K562 (cell line): ENCODE measurements around the gene NDUFS8. TPM values are rescaled to one million over a fixed set of nuclear protein-coding genes. Genes with fewer than 3 reads are reported as not detected.

Source experiments
- ARID3A ChIP-seq: IDR thresholded peaks from 2 replicates; pipeline ENCODE4 v1.6.1; 2012; ENCODE audit warnings: low read depth, low read length, improper control_type of control experiment, borderline replicate concordance
- ATF4 ChIP-seq: fragments of 450-650 bp; formaldehyde crosslinking; IDR thresholded peaks from 2 replicates; pipeline ENCODE4 v1.4.0; 2022; ENCODE audit warnings: mild to moderate bottlenecking, moderate library complexity
- CBX2 ChIP-seq: fragments of 200-600 bp; sonication (generic); IDR thresholded peaks from one replicate; pipeline ENCODE4 v1.6.1; 2012; ENCODE audit warnings: mild to moderate bottlenecking, low read length, inconsistent platforms; ENCODE audit not compliant: insufficient read depth, poor library complexity, severe bottlenecking
- JUN ChIP-seq, 2 experiments: sonication (generic) in 1 of 2; formaldehyde crosslinking in 1 of 2; IDR thresholded peaks; 2 replicates each; pipeline versions ENCODE4 v1.6.1 to v1.8.0; 2012 to 2022; ENCODE audit warnings: borderline replicate concordance in 2 of 2, mild to moderate bottlenecking in 2 of 2, improper control_type of control experiment in 1 of 2, low read depth in 1 of 2, low read length in 1 of 2, missing genetic modification reagents in 1 of 2
- MCM5 ChIP-seq: fragments of 450-650 bp; IDR thresholded peaks from 2 replicates; pipeline ENCODE4 v1.6.1; 2016; ENCODE audit warnings: low read depth
- MEF2D ChIP-seq: conservative IDR thresholded peaks from 2 replicates; pipeline ENCODE4 v1.6.1; 2016; ENCODE audit warnings: low read depth, missing genetic modification characterization, missing compliant biosample characterization
- POLR2G ChIP-seq: fragments of 200-400 bp; formaldehyde crosslinking; IDR thresholded peaks from 2 replicates; pipeline ENCODE4 v1.6.1; 2017; ENCODE audit warnings: low read depth, mild to moderate bottlenecking, antibody characterized with exemption, low read length, moderate library complexity
- SFPQ ChIP-seq: fragments of 200-400 bp; formaldehyde crosslinking; IDR thresholded peaks from 2 replicates; pipeline ENCODE4 v1.6.1; 2017; ENCODE audit warnings: mild to moderate bottlenecking, low read depth, low read length, moderate library complexity
- TARDBP ChIP-seq: fragments of 450-650 bp; IDR thresholded peaks from 2 replicates; pipeline ENCODE4 v1.6.1; 2016
- TCFL5 ChIP-seq: fragments of 250-450 bp; sonication (Bioruptor Pico); conservative IDR thresholded peaks from 2 replicates; pipeline ENCODE4 v1.6.1; 2021; ENCODE audit warnings: mild to moderate bottlenecking, moderate library complexity, matching md5 sums
- TRIM28 ChIP-seq: fragments of 450-650 bp; IDR thresholded peaks from 2 replicates; pipeline ENCODE4 v1.6.1; 2017
- ZBED1 ChIP-seq: IDR thresholded peaks from 2 replicates; pipeline ENCODE4 v1.6.1; 2014
- ZBTB8A ChIP-seq: fragments of 450-650 bp; IDR thresholded peaks from 2 replicates; pipeline ENCODE4 v1.6.1; 2018; ENCODE audit warnings: mild to moderate bottlenecking, moderate library complexity; ENCODE audit not compliant: partially characterized antibody
- ZFP30 ChIP-seq: fragments of 250-450 bp; sonication (Bioruptor Pico); IDR thresholded peaks from 2 replicates; pipeline ENCODE4 v1.8.0; 2022; ENCODE audit warnings: moderate library complexity, mild to moderate bottlenecking, inconsistent platforms, borderline replicate concordance
- ZNF184 ChIP-seq: sonication (generic); formaldehyde crosslinking; IDR thresholded peaks from 2 replicates; pipeline ENCODE4 v1.5.0; 2020; ENCODE audit warnings: missing genetic modification reagents
- ZNF212 ChIP-seq: fragments of 450-650 bp; formaldehyde crosslinking; IDR thresholded peaks from 2 replicates; pipeline ENCODE4 v1.4.0; 2020; ENCODE audit warnings: mild to moderate bottlenecking
- ZNF277 ChIP-seq: fragments of 250-450 bp; sonication (Bioruptor Pico); IDR thresholded peaks from 2 replicates; pipeline ENCODE4 v1.8.0; 2022; ENCODE audit warnings: inconsistent platforms, mild to moderate bottlenecking, moderate library complexity, borderline replicate concordance
- ZNF316 ChIP-seq: fragments of 450-650 bp; IDR thresholded peaks from 2 replicates; pipeline ENCODE4 v1.6.1; 2016
- ZNF395 ChIP-seq: fragments of 200-800 bp; sonication (Bioruptor generic); IDR thresholded peaks from 2 replicates; pipeline ENCODE4 v1.6.1; 2017; ENCODE audit warnings: missing genetic modification characterization, missing compliant biosample characterization
- polyA plus RNA-seq, 8 experiments: library from polyadenylated mRNA; depleted of rRNA in 4 of 8; stranded (reverse) in 5 of 8; unstranded in 3 of 8; fragments of >200 nt; fragmentation: Nextera tagmentation in 2 of 8; fragmentation: Illumina TruSeq in 1 of 8; extraction: Ambion mirVana in 2 of 8; extraction: Trizol in 1 of 8; gene quantifications; 2 replicates each; pipeline versions ENCODE4 v1.2.1 to v1.2.3, GENCODE V29; 2011 to 2014; ENCODE audit warnings: inconsistent platforms in 1 of 8, missing spikeins in 1 of 8
- total RNA-seq, 7 experiments: library from RNA; depleted of rRNA in 6 of 7; stranded (reverse); fragments of >200 nt in 6 of 7; fragmentation: Illumina TruSeq in 2 of 7; extraction: Trizol in 2 of 7; gene quantifications; 2 replicates each; pipeline versions ENCODE4 v1.2.1 to v1.2.3, GENCODE V29; 2011 to 2021; ENCODE audit warnings: low replicate concordance in 1 of 7

The NDUFS8 gene
- total and polyA plus RNA-seq, 9 of the 15 experiments (the other 6 are each of a cell fraction or from before 2014, with no cell fraction given): 36.5 to 351 (median 101) TPM

- TF ChIP-seq ZNF395 (peak; percentile 50; the same call in 1 of the 2 replicates), POLR2G (peak; percentile 91), MEF2D (tag) (no peak), ATF4 (CRISPR knock-in tag) (no peak), ZNF212 (CRISPR knock-in tag) (no peak), ARID3A (no peak), ZNF277 (CRISPR knock-in tag) (no peak), MCM5 (no peak), ZFP30 (CRISPR knock-in tag) (no peak), ZNF184 (no peak), ZNF316 (no peak), JUN (IDR thresholded peaks at IDR 0.05; ENCODE audit: borderline replicate concordance, low read depth, low read length) (peak; percentile 23; the same call in 1 of the 2 replicates), JUN (CRISPR knock-in tag; IDR thresholded peaks at IDR 0.05; ENCODE audit: borderline replicate concordance) (no peak), TRIM28 (no peak), SFPQ (no peak), ZBED1 (0 out of 2 replicates have a peak, but pooled peaks have one; percentile 44), ZBTB8A (no peak), TARDBP (no peak; the same call in 1 of the 2 replicates), CBX2 (no peak), TCFL5 (no peak)
These were observed at the start of gene NDUFS8 (continued) for GRCh38 chr11:68030318-68031143.
